SU-DHL-6 (cell line): ENCODE data around the gene SOCS1.

ENCODE experiments used
- H2AFZ ChIP-seq: fragments of 200-600 bp; sonication (generic); 2 replicates; pipeline ENCODE4 v1.6.1; 2014; ENCODE audit warnings: low read depth, mild to moderate bottlenecking, moderate library complexity, mixed read lengths, antibody characterized with exemption, low read length; ENCODE audit not compliant: severe bottlenecking
- H3F3A ChIP-seq: fragments of 200-600 bp; shearing (Covaris generic); 2 replicates; pipeline ENCODE4 v1.6.0; 2016; ENCODE audit warnings: antibody characterized with exemption, mild to moderate bottlenecking; ENCODE audit not compliant: insufficient read depth
- H3K27ac ChIP-seq: fragments of 200-600 bp; sonication (generic); 2 replicates; pipeline ENCODE4 v1.5.1; 2016; ENCODE audit warnings: low read depth, mild to moderate bottlenecking, low read length, moderate library complexity, mixed read lengths
- H3K27me3 ChIP-seq: fragments of 200-600 bp; sonication (generic), shearing (Covaris generic); 2 replicates; pipeline ENCODE4 v1.6.0; 2014; ENCODE audit warnings: mild to moderate bottlenecking, low read length
- H3K36me3 ChIP-seq: fragments of 200-600 bp; sonication (generic); 2 replicates; pipeline ENCODE4 v1.6.1; 2014; ENCODE audit warnings: mild to moderate bottlenecking, low read length, mixed read lengths
- H3K4me2 ChIP-seq: fragments of 300-600, 200-600 bp; shearing (Covaris generic), sonication (generic); 2 replicates; pipeline ENCODE4 v1.6.0; 2014; ENCODE audit warnings: low read length, low read depth, mild to moderate bottlenecking; ENCODE audit not compliant: poor library complexity, severe bottlenecking
- H3K4me3 ChIP-seq: fragments of 200-600 bp; sonication (generic); 2 replicates; pipeline ENCODE4 v1.5.1; 2014; ENCODE audit warnings: antibody characterized with exemption, low read length, mild to moderate bottlenecking, mixed read lengths; ENCODE audit not compliant: insufficient read depth, poor library complexity, severe bottlenecking
- H3K79me2 ChIP-seq: fragments of 200-600 bp; sonication (generic); 2 replicates; pipeline ENCODE4 v1.6.1; 2014; ENCODE audit warnings: mild to moderate bottlenecking, low read length, moderate library complexity; ENCODE audit not compliant: insufficient read depth
- H3K9ac ChIP-seq: fragments of 200-600 bp; sonication (generic); 2 replicates; pipeline ENCODE4 v1.7.0; 2014; ENCODE audit warnings: mild to moderate bottlenecking, low read length
- H3K9me2 ChIP-seq: fragments of 200-600 bp; sonication (generic); replicated peaks from 2 replicates; pipeline ENCODE4 v1.6.1; 2014; ENCODE audit warnings: low read length; ENCODE audit not compliant: insufficient read depth
- H3K9me3 ChIP-seq: fragments of 200-600 bp; sonication (generic); 2 replicates; pipeline ENCODE4 v1.6.1; 2014; ENCODE audit warnings: low read length, mixed read lengths; ENCODE audit not compliant: insufficient read depth
- H4K20me1 ChIP-seq: fragments of 200-600 bp; sonication (generic); 2 replicates; pipeline ENCODE4 v1.6.1; 2014; ENCODE audit warnings: low read depth, mild to moderate bottlenecking, antibody characterized with exemption, low read length, moderate library complexity, mixed read lengths
- EZH2phosphoT487 ChIP-seq: fragments of 200-600 bp; sonication (generic), shearing (Covaris generic); conservative IDR thresholded peaks from 2 replicates; pipeline ENCODE4 v1.6.1; 2018; ENCODE audit warnings: mild to moderate bottlenecking, antibody characterized with exemption, low read length, moderate library complexity, mixed read lengths
- TF ChIP-seq, protein P1 (sequence below): fragments of 200-600 bp; sonication (generic); IDR thresholded peaks from one replicate; pipeline ENCODE4 v1.5.1; 2017; ENCODE audit warnings: antibody characterized with exemption, mild to moderate bottlenecking, low read length, moderate library complexity; ENCODE audit not compliant: insufficient read depth, poor library complexity, severe bottlenecking

The SOCS1 gene

DNA sequence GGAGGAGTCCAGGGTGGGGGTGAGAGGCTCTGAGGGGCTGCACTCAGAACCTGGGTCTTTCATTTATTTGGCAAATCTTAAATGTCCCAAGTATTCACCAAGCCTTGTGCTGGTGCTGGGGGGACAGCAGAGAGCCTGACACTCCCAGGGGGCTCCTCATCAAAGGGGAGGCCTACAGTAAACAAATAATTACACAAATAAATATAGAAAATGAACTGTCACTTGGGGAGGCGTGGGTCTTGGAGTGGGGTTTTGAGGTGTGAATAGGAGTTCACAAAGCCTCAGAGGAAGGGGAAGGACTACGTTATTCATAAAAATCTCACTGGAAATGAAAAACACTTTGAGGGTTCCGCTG is 40.3 kb upstream of the SOCS1 start:
- Histone ChIP-seq H3K27me3 (no peaks in the 10 kb centered on the region), H3K4me3 (no peak overlapping the region), H3K9me2 (no peaks in the 10 kb centered on the region), H3K27ac (peak overlapping the region; percentile 96), H4K20me1 (no peaks in the 10 kb centered on the region), H3K79me2 (no peaks in the 10 kb centered on the region), H3K9me3 (no peaks in the 10 kb centered on the region), H3K4me2 (peak overlapping the region; percentile 38), H3F3A (peaks cover 42% of the 10 kb centered on the region), H3K36me3 (no peaks in the 10 kb centered on the region), H2AFZ (no peak overlapping the region), H3K9ac (peak overlapping the region; percentile 11)
- no peak for TF ChIP-seq EZH2phosphoT487
- TF ChIP-seq, protein P1, sequence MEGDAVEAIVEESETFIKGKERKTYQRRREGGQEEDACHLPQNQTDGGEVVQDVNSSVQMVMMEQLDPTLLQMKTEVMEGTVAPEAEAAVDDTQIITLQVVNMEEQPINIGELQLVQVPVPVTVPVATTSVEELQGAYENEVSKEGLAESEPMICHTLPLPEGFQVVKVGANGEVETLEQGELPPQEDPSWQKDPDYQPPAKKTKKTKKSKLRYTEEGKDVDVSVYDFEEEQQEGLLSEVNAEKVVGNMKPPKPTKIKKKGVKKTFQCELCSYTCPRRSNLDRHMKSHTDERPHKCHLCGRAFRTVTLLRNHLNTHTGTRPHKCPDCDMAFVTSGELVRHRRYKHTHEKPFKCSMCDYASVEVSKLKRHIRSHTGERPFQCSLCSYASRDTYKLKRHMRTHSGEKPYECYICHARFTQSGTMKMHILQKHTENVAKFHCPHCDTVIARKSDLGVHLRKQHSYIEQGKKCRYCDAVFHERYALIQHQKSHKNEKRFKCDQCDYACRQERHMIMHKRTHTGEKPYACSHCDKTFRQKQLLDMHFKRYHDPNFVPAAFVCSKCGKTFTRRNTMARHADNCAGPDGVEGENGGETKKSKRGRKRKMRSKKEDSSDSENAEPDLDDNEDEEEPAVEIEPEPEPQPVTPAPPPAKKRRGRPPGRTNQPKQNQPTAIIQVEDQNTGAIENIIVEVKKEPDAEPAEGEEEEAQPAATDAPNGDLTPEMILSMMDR, result no peak

DNA sequence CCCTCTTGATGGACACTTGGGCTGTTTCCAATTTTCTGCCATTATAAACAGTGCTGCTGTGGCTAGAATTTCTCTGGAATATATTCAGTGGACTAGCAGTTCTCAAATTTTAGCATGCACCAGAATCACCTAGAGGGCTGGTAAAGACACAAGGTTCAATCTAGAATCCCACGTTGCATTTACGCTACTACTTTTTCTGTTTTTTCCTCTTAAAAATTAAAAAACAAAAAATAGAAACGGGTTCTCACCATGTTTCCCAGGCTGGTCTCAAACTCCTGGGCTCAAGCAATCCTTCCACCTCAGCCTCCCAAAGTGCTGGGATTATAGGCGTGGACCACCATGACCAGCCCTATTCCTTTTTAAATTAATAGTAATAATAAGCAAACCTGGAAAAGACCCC is 39.7 kb upstream of the SOCS1 start:
- H3K27me3 ChIP-seq, result no peaks in the 10 kb centered on the region
- no peaks in the 10 kb centered on the region for H4K20me1 ChIP-seq
- peaks cover 42% of the 10 kb centered on the region for H3F3A ChIP-seq
- no peak overlapping the region for H2AFZ ChIP-seq
- no peaks in the 10 kb centered on the region for H3K9me2 ChIP-seq
- peak overlapping the region; percentile 11; the same call in 1 of the 2 replicates for H3K9ac ChIP-seq
- H3K79me2 ChIP-seq, result no peaks in the 10 kb centered on the region
- TF ChIP-seq EZH2phosphoT487, result no peak
- TF ChIP-seq, protein P1, result no peak
- no peak overlapping the region for H3K4me3 ChIP-seq
- H3K9me3 ChIP-seq, result no peaks in the 10 kb centered on the region
- peak overlapping the region; percentile 38 for H3K4me2 ChIP-seq
- peak overlapping the region; percentile 96 for H3K27ac ChIP-seq
- H3K36me3 ChIP-seq, result no peaks in the 10 kb centered on the region

DNA sequence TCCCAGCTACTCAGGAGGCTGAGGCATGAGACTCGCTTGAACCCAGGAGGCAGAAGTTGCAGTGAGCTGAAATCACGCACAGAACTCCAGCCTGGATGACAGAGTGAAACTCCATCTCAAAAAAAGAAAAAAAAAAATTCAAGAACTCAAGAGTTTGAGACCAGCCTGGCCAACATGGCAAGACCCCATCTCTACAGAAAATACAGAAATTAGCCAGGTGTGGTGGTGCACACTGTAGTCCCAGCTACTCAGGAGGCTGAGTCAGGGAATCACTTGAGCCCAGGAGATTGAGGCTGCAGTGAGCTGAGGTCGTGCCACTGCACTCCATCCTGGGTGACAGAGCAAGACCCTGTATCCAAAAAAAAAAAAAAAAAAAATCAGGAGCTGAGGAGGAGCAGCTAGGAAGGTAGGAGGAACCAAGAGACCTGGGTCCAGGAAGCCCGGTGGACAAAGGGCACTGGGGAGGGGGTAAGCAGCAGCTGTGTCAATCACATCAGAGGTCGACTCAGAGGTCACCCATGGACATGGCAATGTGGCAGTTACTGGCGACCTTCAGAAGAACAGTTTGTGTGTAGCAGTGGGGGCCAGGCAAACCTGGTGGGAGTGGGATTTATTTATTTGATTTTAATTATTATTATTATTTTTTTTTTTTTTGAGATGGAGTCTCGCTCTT is 36.2 kb upstream of the SOCS1 start:
- Histone ChIP-seq H3K4me3 (no peak overlapping the region), H2AFZ (no peak overlapping the region), H3K4me2 (no peak overlapping the region), H4K20me1 (no peaks in the 10 kb centered on the region), H3F3A (peaks cover 29% of the 10 kb centered on the region), H3K27ac (no peak overlapping the region), H3K9me3 (no peaks in the 10 kb centered on the region), H3K79me2 (no peaks in the 10 kb centered on the region), H3K36me3 (no peaks in the 10 kb centered on the region), H3K9me2 (no peaks in the 10 kb centered on the region), H3K9ac (no peak overlapping the region), H3K27me3 (no peaks in the 10 kb centered on the region)
- TF ChIP-seq EZH2phosphoT487, result no peak
- TF ChIP-seq, protein P1, result no peak
